BLaER1 treated with 17β-estradiol and CSF1 and Interleukin-3, amounts not matched to agents 10 nM and 100 nM (cell line): ENCODE measurements around the gene MAN1A1.

Experiments used
- H3K27ac ChIP-seq, 11 experiments: shearing (Covaris generic); formaldehyde crosslinking; 2 replicates each; pipeline ENCODE4 v1.8.1; 2022
- H3K27me3 ChIP-seq, 11 experiments: shearing (Covaris generic); formaldehyde crosslinking; 2 replicates each; pipeline ENCODE4 v1.8.1; 2022
- H3K36me3 ChIP-seq, 11 experiments: shearing (Covaris generic); formaldehyde crosslinking; 2 replicates each; pipeline ENCODE4 v1.8.1; 2022
- H3K4me1 ChIP-seq, 10 experiments: shearing (Covaris generic); formaldehyde crosslinking; 2 replicates each; pipeline ENCODE4 v1.8.1; 2022
- H3K4me2 ChIP-seq, 11 experiments: shearing (Covaris generic); formaldehyde crosslinking; 2 replicates each; pipeline ENCODE4 v1.8.1; 2022
- H3K4me3 ChIP-seq, 10 experiments: shearing (Covaris generic); formaldehyde crosslinking; 2 replicates each; pipeline ENCODE4 v1.8.1; 2022
- H3K9ac ChIP-seq, 11 experiments: shearing (Covaris generic); formaldehyde crosslinking; 2 replicates each; pipeline ENCODE4 v1.8.1; 2022
- H3K9me3 ChIP-seq, 11 experiments: shearing (Covaris generic); formaldehyde crosslinking; replicated peaks in 1 of 11; 2 replicates each; pipeline ENCODE4 v1.8.1; 2022
- H4K20me1 ChIP-seq, 11 experiments: shearing (Covaris generic); formaldehyde crosslinking; 2 replicates each; pipeline ENCODE4 v1.8.1; 2022
- Cebpa-rat ChIP-seq, 11 experiments: shearing (Covaris generic); IDR thresholded peaks; 2 replicates each; pipeline ENCODE4 v1.8.1; 2022

MAN1A1 gene

GRCh38 chr6:119148098-119148824 lies 201.3 kb downstream of the MAN1A1 start:
- TF ChIP-seq Cebpa-rat (IDR thresholded peaks at IDR 0.05): no peak
- no peaks in the 10 kb centered on the region for H3K36me3 ChIP-seq
- H3K9me3 ChIP-seq: peaks cover 0 to 18% (median 0%) of the 10 kb centered on the region in 11 experiments; a peak in 9 of 22 replicates
- peak overlapping the region in 7 of 10 experiments; percentile 35 to 61 (median 40); a peak in 9 of 20 replicates for H3K4me3 ChIP-seq
- H4K20me1 ChIP-seq: no peaks in the 10 kb centered on the region
- peak overlapping the region; percentile 67 to 90 (median 81) for H3K4me2 ChIP-seq
- H3K4me1 ChIP-seq: peaks cover 49 to 63% (median 54%) of the 10 kb centered on the region in 10 experiments
- no peaks in the 10 kb centered on the region for H3K27me3 ChIP-seq
- peak overlapping the region; percentile 60 to 93 (median 87); a peak in 21 of 22 replicates for H3K27ac ChIP-seq
- peak overlapping the region in 9 of 11 experiments; percentile 61 to 76 (median 70); a peak in 15 of 22 replicates for H3K9ac ChIP-seq

GRCh38 chr6:119147101-119148053 lies 202.2 kb downstream of the MAN1A1 start:
- TF ChIP-seq Cebpa-rat (IDR thresholded peaks at IDR 0.05): no peak
- Histone ChIP-seq H3K27ac (peak overlapping the region; percentile 60 to 93 (median 87); a peak in 21 of 22 replicates), H3K9me3 (peaks cover 0 to 18% (median 0%) of the 10 kb centered on the region in 11 experiments; a peak in 9 of 22 replicates), H3K4me3 (peak overlapping the region in 8 of 10 experiments; percentile 33 to 61 (median 39); a peak in 13 of 20 replicates), H3K27me3 (no peaks in the 10 kb centered on the region), H3K9ac (peak overlapping the region; percentile 51 to 76 (median 70); a peak in 21 of 22 replicates), H3K4me2 (peak overlapping the region; percentile 67 to 93 (median 81)), H3K36me3 (no peaks in the 10 kb centered on the region), H3K4me1 (peaks cover 49 to 60% (median 53%) of the 10 kb centered on the region in 10 experiments), H4K20me1 (no peaks in the 10 kb centered on the region)

- H3K36me3 ChIP-seq: no peaks in the 10 kb centered on the region
- peaks cover 0 to 18% (median 0%) of the 10 kb centered on the region in 11 experiments; a peak in 9 of 22 replicates for H3K9me3 ChIP-seq
- H3K27me3 ChIP-seq: no peaks in the 10 kb centered on the region
- H3K9ac ChIP-seq: no peak overlapping the region
- peak overlapping the region in 7 of 11 experiments; percentile 2 to 47 (median 30); a peak in 8 of 22 replicates for H3K27ac ChIP-seq
- H3K4me2 ChIP-seq: peak overlapping the region in 10 of 11 experiments; percentile 24 to 84 (median 58); a peak in 19 of 22 replicates
- H3K4me1 ChIP-seq: peaks cover 39 to 48% (median 42%) of the 10 kb centered on the region in 10 experiments
- no peaks in the 10 kb centered on the region for H4K20me1 ChIP-seq
- TF ChIP-seq Cebpa-rat (IDR thresholded peaks at IDR 0.05): no peak
- no peak overlapping the region for H3K4me3 ChIP-seq
These were observed 204.4 kb downstream of the MAN1A1 start for GRCh38 chr6:119145111-119145510.

- H3K9ac ChIP-seq: no peak overlapping the region
- H3K27me3 ChIP-seq: no peaks in the 10 kb centered on the region
- no peak overlapping the region for H3K4me2 ChIP-seq
- H4K20me1 ChIP-seq: no peaks in the 10 kb centered on the region
- peaks cover 0 to 10% (median 0%) of the 10 kb centered on the region in 11 experiments; a peak in 5 of 22 replicates for H3K9me3 ChIP-seq
- no peaks in the 10 kb centered on the region for H3K36me3 ChIP-seq
- H3K27ac ChIP-seq: no peak overlapping the region
- H3K4me3 ChIP-seq: no peak overlapping the region
- no peak for TF ChIP-seq Cebpa-rat (IDR thresholded peaks at IDR 0.05)
- peaks cover 50 to 55% (median 53%) of the 10 kb centered on the region in 10 experiments for H3K4me1 ChIP-seq
These were observed 206.9 kb downstream of the MAN1A1 start for GRCh38 chr6:119142637-119143036.

GRCh38 chr6:119142041-119142440 lies 207.5 kb downstream of the MAN1A1 start:
- H3K36me3 ChIP-seq: no peaks in the 10 kb centered on the region
- no peaks in the 10 kb centered on the region for H4K20me1 ChIP-seq
- 0 out of 22 replicates have a peak, but pooled peaks cover 0 to 9% (median 0%) of the 10 kb centered on the region in 11 experiments for H3K9me3 ChIP-seq
- H3K4me3 ChIP-seq: no peak overlapping the region
- H3K9ac ChIP-seq: no peak overlapping the region
- H3K4me2 ChIP-seq: no peak overlapping the region
- peaks cover 47 to 58% (median 56%) of the 10 kb centered on the region in 10 experiments for H3K4me1 ChIP-seq
- H3K27ac ChIP-seq: no peak overlapping the region
- H3K27me3 ChIP-seq: no peaks in the 10 kb centered on the region
- no peak for TF ChIP-seq Cebpa-rat (IDR thresholded peaks at IDR 0.05)

- Histone ChIP-seq H3K9me3 (0 out of 22 replicates have a peak, but pooled peaks cover 0 to 9% (median 0%) of the 10 kb centered on the region in 11 experiments), H3K4me3 (no peak overlapping the region), H3K27ac (no peak overlapping the region), H3K36me3 (no peaks in the 10 kb centered on the region), H3K27me3 (no peaks in the 10 kb centered on the region), H3K9ac (no peak overlapping the region), H3K4me1 (peaks cover 33 to 50% (median 42%) of the 10 kb centered on the region in 10 experiments), H4K20me1 (no peaks in the 10 kb centered on the region), H3K4me2 (peak overlapping the region in 3 of 11 experiments; percentile 22 to 59 (median 41); a peak in 1 of 22 replicates)
- no peak for TF ChIP-seq Cebpa-rat (IDR thresholded peaks at IDR 0.05)
These were observed 209.1 kb downstream of the MAN1A1 start for GRCh38 chr6:119140196-119141140.

GRCh38 chr6:119138906-119139541 lies 210.5 kb downstream of the MAN1A1 start:
- Histone ChIP-seq H3K9me3 (0 out of 22 replicates have a peak, but pooled peaks cover 0 to 6% (median 0%) of the 10 kb centered on the region in 11 experiments), H3K27ac (peak overlapping the region in 5 of 11 experiments; percentile 4 to 37 (median 28); a peak in 6 of 22 replicates), H3K9ac (peak overlapping the region in 6 of 11 experiments; percentile 0 to 25 (median 20); a peak in 3 of 22 replicates), H3K36me3 (no peaks in the 10 kb centered on the region), H3K4me1 (peaks cover 25 to 38% (median 32%) of the 10 kb centered on the region in 10 experiments), H3K4me2 (peak overlapping the region; percentile 10 to 77 (median 55); a peak in 19 of 22 replicates), H3K4me3 (no peak overlapping the region), H4K20me1 (no peaks in the 10 kb centered on the region), H3K27me3 (no peaks in the 10 kb centered on the region)
- no peak for TF ChIP-seq Cebpa-rat (IDR thresholded peaks at IDR 0.05)
